Measurements from ENCODE around the gene SMIM32. TPM values are rescaled to one million over a fixed set of nuclear protein-coding genes. Genes with fewer than 3 reads are reported as not detected.

The SMIM32 gene
- total RNA-seq, 1 donor from 2014 or later = not detected

GRCh38 chr5:136149891-136150290 lies 43.1 kb downstream of the SMIM32 start:
- no peak for DNase-seq (ENCODE audit: low spot score)
- Mint-ChIP-seq H3K4me3 (ENCODE audit: unreplicated experiment) (no peak overlapping the region), H3K36me3 (ENCODE audit: low read depth, unreplicated experiment) (peaks cover 11% of the 10 kb centered on the region), H3K27ac (ENCODE audit: unreplicated experiment) (no peak overlapping the region), H3K9me3 (ENCODE audit: unreplicated experiment) (no peaks in the 10 kb centered on the region), H3K27me3 (ENCODE audit: unreplicated experiment) (no peaks in the 10 kb centered on the region), H3K4me1 (ENCODE audit: unreplicated experiment) (peaks cover 3% of the 10 kb centered on the region)
- TF ChIP-seq, protein P1, sequence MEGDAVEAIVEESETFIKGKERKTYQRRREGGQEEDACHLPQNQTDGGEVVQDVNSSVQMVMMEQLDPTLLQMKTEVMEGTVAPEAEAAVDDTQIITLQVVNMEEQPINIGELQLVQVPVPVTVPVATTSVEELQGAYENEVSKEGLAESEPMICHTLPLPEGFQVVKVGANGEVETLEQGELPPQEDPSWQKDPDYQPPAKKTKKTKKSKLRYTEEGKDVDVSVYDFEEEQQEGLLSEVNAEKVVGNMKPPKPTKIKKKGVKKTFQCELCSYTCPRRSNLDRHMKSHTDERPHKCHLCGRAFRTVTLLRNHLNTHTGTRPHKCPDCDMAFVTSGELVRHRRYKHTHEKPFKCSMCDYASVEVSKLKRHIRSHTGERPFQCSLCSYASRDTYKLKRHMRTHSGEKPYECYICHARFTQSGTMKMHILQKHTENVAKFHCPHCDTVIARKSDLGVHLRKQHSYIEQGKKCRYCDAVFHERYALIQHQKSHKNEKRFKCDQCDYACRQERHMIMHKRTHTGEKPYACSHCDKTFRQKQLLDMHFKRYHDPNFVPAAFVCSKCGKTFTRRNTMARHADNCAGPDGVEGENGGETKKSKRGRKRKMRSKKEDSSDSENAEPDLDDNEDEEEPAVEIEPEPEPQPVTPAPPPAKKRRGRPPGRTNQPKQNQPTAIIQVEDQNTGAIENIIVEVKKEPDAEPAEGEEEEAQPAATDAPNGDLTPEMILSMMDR (IDR thresholded peaks at IDR 0.05; ENCODE audit: unreplicated experiment) = no peak

- Mint-ChIP-seq H3K9me3 (ENCODE audit: unreplicated experiment) (no peaks in the 10 kb centered on the region), H3K27ac (ENCODE audit: unreplicated experiment) (no peak overlapping the region), H3K27me3 (ENCODE audit: unreplicated experiment) (no peaks in the 10 kb centered on the region), H3K36me3 (ENCODE audit: low read depth, unreplicated experiment) (no peaks in the 10 kb centered on the region), H3K4me3 (ENCODE audit: unreplicated experiment) (no peak overlapping the region), H3K4me1 (ENCODE audit: unreplicated experiment) (peaks cover 3% of the 10 kb centered on the region)
- DNase-seq (ENCODE audit: low spot score) = no peak
- TF ChIP-seq, protein P1 (IDR thresholded peaks at IDR 0.05; ENCODE audit: unreplicated experiment) = no peak
These were observed 45.3 kb downstream of the SMIM32 start for GRCh38 chr5:136147632-136148031.

GRCh38 chr5:136146201-136146600 lies 46.8 kb downstream of the SMIM32 start:
- no peaks in the 10 kb centered on the region for H3K36me3 Mint-ChIP-seq (ENCODE audit: low read depth, unreplicated experiment)
- H3K4me3 Mint-ChIP-seq (ENCODE audit: unreplicated experiment) = no peak overlapping the region
- TF ChIP-seq, protein P1 (IDR thresholded peaks at IDR 0.05; ENCODE audit: unreplicated experiment) = no peak
- H3K4me1 Mint-ChIP-seq (ENCODE audit: unreplicated experiment) = peaks cover 3% of the 10 kb centered on the region
- no peaks in the 10 kb centered on the region for H3K9me3 Mint-ChIP-seq (ENCODE audit: unreplicated experiment)
- no peaks in the 10 kb centered on the region for H3K27me3 Mint-ChIP-seq (ENCODE audit: unreplicated experiment)
- H3K27ac Mint-ChIP-seq (ENCODE audit: unreplicated experiment) = no peak overlapping the region
- DNase-seq (ENCODE audit: low spot score) = no peak

DNA sequence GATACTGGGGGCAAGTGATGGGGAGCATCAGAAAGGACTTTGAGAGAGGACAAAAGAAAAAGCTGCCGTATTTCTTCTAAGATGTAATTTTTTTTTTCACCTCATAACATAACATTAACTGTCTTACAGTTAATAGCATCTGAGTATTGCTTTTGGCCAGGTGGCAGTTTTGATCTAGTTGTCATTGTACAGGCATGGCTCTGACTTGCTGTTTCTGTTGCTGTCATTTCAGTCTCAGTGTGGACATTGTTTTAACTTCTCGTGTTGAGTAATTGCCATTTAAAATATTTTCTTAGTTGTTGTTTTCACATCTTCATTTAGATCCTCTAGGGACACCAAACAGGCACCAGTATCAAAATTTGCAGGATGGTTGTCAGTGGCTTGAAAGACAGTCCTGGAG lies 47.9 kb downstream of the SMIM32 start:
- DNase-seq (ENCODE audit: low spot score) = no peak
- no peaks in the 10 kb centered on the region for H3K36me3 Mint-ChIP-seq (ENCODE audit: low read depth, unreplicated experiment)
- TF ChIP-seq, protein P1 (IDR thresholded peaks at IDR 0.05; ENCODE audit: unreplicated experiment) = no peak
- H3K27ac Mint-ChIP-seq (ENCODE audit: unreplicated experiment) = no peak overlapping the region
- peaks cover 3% of the 10 kb centered on the region for H3K4me1 Mint-ChIP-seq (ENCODE audit: unreplicated experiment)
- no peaks in the 10 kb centered on the region for H3K9me3 Mint-ChIP-seq (ENCODE audit: unreplicated experiment)
- no peak overlapping the region for H3K4me3 Mint-ChIP-seq (ENCODE audit: unreplicated experiment)
- H3K27me3 Mint-ChIP-seq (ENCODE audit: unreplicated experiment) = no peaks in the 10 kb centered on the region

DNA sequence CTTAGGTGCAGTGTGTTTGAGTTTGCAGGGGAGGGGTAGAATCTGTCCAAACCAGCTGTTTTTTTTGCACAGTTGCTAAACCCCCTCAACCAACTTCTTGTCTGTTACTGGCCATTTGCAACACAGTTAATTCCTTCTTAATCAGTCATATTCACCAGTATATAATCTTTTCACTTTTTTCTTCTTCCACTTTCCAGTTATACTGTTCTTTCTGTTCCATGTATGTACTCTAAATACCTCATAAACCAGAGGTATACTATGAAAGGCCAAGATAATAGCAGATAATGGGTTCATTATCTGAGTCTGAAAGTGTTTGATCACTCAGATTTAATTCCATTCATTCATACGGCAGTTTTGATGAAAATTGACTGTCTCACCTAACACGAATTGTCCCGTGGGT lies 49.2 kb downstream of the SMIM32 start:
- H3K4me3 Mint-ChIP-seq (ENCODE audit: unreplicated experiment) = no peak overlapping the region
- no peak overlapping the region for H3K27ac Mint-ChIP-seq (ENCODE audit: unreplicated experiment)

More for the DNA sequence above, 49.2 kb downstream of the SMIM32 start:
- Mint-ChIP-seq H3K9me3 (ENCODE audit: unreplicated experiment) (no peaks in the 10 kb centered on the region), H3K27me3 (ENCODE audit: unreplicated experiment) (no peaks in the 10 kb centered on the region), H3K4me1 (ENCODE audit: unreplicated experiment) (peaks cover 8% of the 10 kb centered on the region), H3K36me3 (ENCODE audit: low read depth, unreplicated experiment) (no peaks in the 10 kb centered on the region)
- DNase-seq (ENCODE audit: low spot score) = no peak
- TF ChIP-seq, protein P1 (IDR thresholded peaks at IDR 0.05; ENCODE audit: unreplicated experiment) = no peak

Data from endothelial cell (in vitro differentiated cells).